Sigmoid colon (tissue), 4 donors: ENCODE data around the gene ADD3.

Experiments
- EP300 ChIP-seq, 4 donors: sonication (generic); formaldehyde crosslinking; IDR thresholded peaks; one replicate each; pipeline ENCODE4 v1.6.1; 2017; ENCODE audit warnings: antibody characterized with exemption in 4 of 4
- POLR2A ChIP-seq, 2 donors: fragments of 450-650 bp; IDR thresholded peaks; one replicate each; pipeline ENCODE4 v1.6.1; 2016; ENCODE audit warnings: antibody characterized with exemption in 2 of 2, mild to moderate bottlenecking in 2 of 2, moderate library complexity in 2 of 2
- POLR2AphosphoS5 ChIP-seq, 4 donors: sonication (generic); formaldehyde crosslinking; IDR thresholded peaks; one replicate each; pipeline ENCODE4 v1.6.1; 2017; ENCODE audit warnings: antibody characterized with exemption in 4 of 4
- TF ChIP-seq, protein P1 (sequence below), 4 experiments: fragments of 450-650 bp in 3 of 4; fragments of 200-600 bp in 1 of 4; IDR thresholded peaks; one replicate each; pipeline ENCODE4 v1.5.1; 2016 to 2019; ENCODE audit warnings: antibody characterized with exemption in 4 of 4, mild to moderate bottlenecking in 3 of 4, moderate library complexity in 2 of 4

GRCh38 chr10:110150046-110150445 lies 142.3 kb downstream of the ADD3 start:
- TF ChIP-seq, protein P1, sequence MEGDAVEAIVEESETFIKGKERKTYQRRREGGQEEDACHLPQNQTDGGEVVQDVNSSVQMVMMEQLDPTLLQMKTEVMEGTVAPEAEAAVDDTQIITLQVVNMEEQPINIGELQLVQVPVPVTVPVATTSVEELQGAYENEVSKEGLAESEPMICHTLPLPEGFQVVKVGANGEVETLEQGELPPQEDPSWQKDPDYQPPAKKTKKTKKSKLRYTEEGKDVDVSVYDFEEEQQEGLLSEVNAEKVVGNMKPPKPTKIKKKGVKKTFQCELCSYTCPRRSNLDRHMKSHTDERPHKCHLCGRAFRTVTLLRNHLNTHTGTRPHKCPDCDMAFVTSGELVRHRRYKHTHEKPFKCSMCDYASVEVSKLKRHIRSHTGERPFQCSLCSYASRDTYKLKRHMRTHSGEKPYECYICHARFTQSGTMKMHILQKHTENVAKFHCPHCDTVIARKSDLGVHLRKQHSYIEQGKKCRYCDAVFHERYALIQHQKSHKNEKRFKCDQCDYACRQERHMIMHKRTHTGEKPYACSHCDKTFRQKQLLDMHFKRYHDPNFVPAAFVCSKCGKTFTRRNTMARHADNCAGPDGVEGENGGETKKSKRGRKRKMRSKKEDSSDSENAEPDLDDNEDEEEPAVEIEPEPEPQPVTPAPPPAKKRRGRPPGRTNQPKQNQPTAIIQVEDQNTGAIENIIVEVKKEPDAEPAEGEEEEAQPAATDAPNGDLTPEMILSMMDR (IDR thresholded peaks at IDR 0.05): no peak
- TF ChIP-seq EP300 (IDR thresholded peaks at IDR 0.05) (no peak), POLR2A (IDR thresholded peaks at IDR 0.05) (no peak), POLR2AphosphoS5 (IDR thresholded peaks at IDR 0.05) (no peak)
